ENCODE results near the gene PTPN1. TPM values are rescaled to one million over a fixed set of nuclear protein-coding genes. Genes with fewer than 3 reads are reported as not detected.

PTPN1 gene
- total and polyA plus RNA-seq, 2 of the 13 experiments (the other 11 are each of a cell fraction or from before 2014, with no cell fraction given): 17.7 to 37.2 TPM

- TF ChIP-seq, protein P1, sequence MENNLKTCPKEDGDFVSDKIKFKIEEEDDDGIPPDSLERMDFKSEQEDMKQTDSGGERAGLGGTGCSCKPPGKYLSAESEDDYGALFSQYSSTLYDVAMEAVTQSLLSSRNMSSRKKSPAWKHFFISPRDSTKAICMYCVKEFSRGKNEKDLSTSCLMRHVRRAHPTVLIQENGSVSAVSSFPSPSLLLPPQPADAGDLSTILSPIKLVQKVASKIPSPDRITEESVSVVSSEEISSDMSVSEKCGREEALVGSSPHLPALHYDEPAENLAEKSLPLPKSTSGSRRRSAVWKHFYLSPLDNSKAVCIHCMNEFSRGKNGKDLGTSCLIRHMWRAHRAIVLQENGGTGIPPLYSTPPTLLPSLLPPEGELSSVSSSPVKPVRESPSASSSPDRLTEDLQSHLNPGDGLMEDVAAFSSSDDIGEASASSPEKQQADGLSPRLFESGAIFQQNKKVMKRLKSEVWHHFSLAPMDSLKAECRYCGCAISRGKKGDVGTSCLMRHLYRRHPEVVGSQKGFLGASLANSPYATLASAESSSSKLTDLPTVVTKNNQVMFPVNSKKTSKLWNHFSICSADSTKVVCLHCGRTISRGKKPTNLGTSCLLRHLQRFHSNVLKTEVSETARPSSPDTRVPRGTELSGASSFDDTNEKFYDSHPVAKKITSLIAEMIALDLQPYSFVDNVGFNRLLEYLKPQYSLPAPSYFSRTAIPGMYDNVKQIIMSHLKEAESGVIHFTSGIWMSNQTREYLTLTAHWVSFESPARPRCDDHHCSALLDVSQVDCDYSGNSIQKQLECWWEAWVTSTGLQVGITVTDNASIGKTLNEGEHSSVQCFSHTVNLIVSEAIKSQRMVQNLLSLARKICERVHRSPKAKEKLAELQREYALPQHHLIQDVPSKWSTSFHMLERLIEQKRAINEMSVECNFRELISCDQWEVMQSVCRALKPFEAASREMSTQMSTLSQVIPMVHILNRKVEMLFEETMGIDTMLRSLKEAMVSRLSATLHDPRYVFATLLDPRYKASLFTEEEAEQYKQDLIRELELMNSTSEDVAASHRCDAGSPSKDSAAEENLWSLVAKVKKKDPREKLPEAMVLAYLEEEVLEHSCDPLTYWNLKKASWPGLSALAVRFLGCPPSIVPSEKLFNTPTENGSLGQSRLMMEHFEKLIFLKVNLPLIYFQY (CRISPR knock-in tag; IDR thresholded peaks at IDR 0.05; ENCODE audit: borderline replicate concordance): no peak
Measured at GRCh38 chr20:50565383-50565782, 55.2 kb downstream of the PTPN1 start (continued).

DNA sequence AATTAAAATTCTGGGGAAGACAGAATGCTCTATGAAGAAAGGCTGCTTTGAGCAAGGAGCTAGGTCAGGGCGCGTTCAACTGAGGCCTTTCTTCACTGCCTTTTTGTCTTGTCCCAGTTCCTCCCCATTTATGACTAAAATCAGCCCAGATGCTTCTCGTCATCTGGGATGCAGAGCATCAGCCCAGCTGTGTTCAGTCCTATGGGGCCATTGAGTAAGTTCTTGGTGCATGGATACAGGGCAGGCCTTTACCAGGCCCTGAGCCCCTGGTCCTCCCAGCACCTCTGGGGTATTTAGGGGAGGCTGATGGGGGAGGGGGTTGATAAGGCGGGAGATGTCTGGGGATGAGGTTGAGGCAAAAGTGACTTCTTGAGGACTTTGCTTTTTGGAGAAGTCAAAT lies 55.7 kb downstream of the PTPN1 start:
- no peaks in the 10 kb centered on the region for H3K79me2 ChIP-seq (ENCODE audit: insufficient read depth, low read length)
- ChIA-PET POLR2A (no interaction called here), CTCF (ENCODE audit: low intra/inter-chr PET ratio, low total read pairs) (no interaction called here)
- H3K9me3 ChIP-seq (ENCODE audit: low read length): no peaks in the 10 kb centered on the region
- FAIRE-seq: no peak
- 98% methylated on average over 4 of the region's 4 CpGs for WGBS (ENCODE audit: low lambda C conversion rate)
- in situ Hi-C loops (cut with HindIII; ENCODE audit: extremely low pct_ligation_motif_present, low pct_unique_long_range_greater_than_20kb): no loop called here
- no peak overlapping the region for H3K4me3 ChIP-seq (replicated peaks in 1 of 3; ENCODE audit: insufficient read depth in 1 of 3, low read depth in 2 of 3, low read length in 3 of 3)
- no peaks in the 10 kb centered on the region for H4K20me1 ChIP-seq (ENCODE audit: insufficient read depth, low read length)
- H3K4me2 ChIP-seq (ENCODE audit: low read depth, low read length): no peak overlapping the region
- H3K27me3 ChIP-seq (ENCODE audit: control insufficient read depth in 1 of 2, insufficient read depth in 2 of 2, low read length in 2 of 2): no peaks in the 10 kb centered on the region
- DNase-seq (ENCODE audit: low spot score): no peak
- H3K27ac ChIP-seq (ENCODE audit: extremely low read length, insufficient read depth, low read length): no peak overlapping the region
- H3K36me3 ChIP-seq (replicated peaks in 1 of 2; ENCODE audit: control insufficient read depth in 1 of 2, insufficient read depth in 2 of 2, low read length in 2 of 2): peaks cover 35 to 69% of the 10 kb centered on the region in 2 experiments
- no TSS peak for BruUV-seq (replicated peaks)
- ATAC-seq: no peak
- peaks cover 29% of the 10 kb centered on the region for H3K4me1 ChIP-seq (ENCODE audit: insufficient read depth, low read length)
- no peak overlapping the region for H2AFZ ChIP-seq (ENCODE audit: low read length)
- intact Hi-C loops (cut with micrococcal nuclease; ENCODE audit: unreplicated experiment): no loop called here
- H3K9ac ChIP-seq (ENCODE audit: insufficient read depth, low read depth, low read length): no peak overlapping the region
- TF ChIP-seq MEF2D (CRISPR knock-in tag; IDR thresholded peaks at IDR 0.05) (no peak), ZNF883 (CRISPR knock-in tag; IDR thresholded peaks at IDR 0.05; ENCODE audit: not compliant biosample characterization) (no peak), EEA1 (CRISPR knock-in tag; IDR thresholded peaks at IDR 0.05; ENCODE audit: borderline replicate concordance) (no peak), MAFK (conservative IDR thresholded peaks at IDR 0.05 in 1 of 2, IDR thresholded peaks at IDR 0.05 in 1 of 2; ENCODE audit: low read length in 2 of 2) (no peak), ZNF7 (CRISPR knock-in tag; IDR thresholded peaks at IDR 0.05) (no peak), ZNF558 (CRISPR knock-in tag; IDR thresholded peaks at IDR 0.05; ENCODE audit: borderline replicate concordance) (no peak), JARID2 (CRISPR knock-in tag; IDR thresholded peaks at IDR 0.05; ENCODE audit: insufficient replicate concordance) (no peak), DBP (CRISPR knock-in tag; IDR thresholded peaks at IDR 0.05; ENCODE audit: not compliant biosample characterization) (no peak), ZFP91 (CRISPR knock-in tag; IDR thresholded peaks at IDR 0.05; ENCODE audit: borderline replicate concordance) (no peak)
- TF ChIP-seq, protein P2, sequence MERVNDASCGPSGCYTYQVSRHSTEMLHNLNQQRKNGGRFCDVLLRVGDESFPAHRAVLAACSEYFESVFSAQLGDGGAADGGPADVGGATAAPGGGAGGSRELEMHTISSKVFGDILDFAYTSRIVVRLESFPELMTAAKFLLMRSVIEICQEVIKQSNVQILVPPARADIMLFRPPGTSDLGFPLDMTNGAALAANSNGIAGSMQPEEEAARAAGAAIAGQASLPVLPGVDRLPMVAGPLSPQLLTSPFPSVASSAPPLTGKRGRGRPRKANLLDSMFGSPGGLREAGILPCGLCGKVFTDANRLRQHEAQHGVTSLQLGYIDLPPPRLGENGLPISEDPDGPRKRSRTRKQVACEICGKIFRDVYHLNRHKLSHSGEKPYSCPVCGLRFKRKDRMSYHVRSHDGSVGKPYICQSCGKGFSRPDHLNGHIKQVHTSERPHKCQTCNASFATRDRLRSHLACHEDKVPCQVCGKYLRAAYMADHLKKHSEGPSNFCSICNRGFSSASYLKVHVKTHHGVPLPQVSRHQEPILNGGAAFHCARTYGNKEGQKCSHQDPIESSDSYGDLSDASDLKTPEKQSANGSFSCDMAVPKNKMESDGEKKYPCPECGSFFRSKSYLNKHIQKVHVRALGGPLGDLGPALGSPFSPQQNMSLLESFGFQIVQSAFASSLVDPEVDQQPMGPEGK (CRISPR knock-in tag; IDR thresholded peaks at IDR 0.05): no peak
- TF ChIP-seq, protein P3, sequence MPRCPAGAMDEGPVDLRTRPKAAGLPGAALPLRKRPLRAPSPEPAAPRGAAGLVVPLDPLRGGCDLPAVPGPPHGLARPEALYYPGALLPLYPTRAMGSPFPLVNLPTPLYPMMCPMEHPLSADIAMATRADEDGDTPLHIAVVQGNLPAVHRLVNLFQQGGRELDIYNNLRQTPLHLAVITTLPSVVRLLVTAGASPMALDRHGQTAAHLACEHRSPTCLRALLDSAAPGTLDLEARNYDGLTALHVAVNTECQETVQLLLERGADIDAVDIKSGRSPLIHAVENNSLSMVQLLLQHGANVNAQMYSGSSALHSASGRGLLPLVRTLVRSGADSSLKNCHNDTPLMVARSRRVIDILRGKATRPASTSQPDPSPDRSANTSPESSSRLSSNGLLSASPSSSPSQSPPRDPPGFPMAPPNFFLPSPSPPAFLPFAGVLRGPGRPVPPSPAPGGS (CRISPR knock-in tag; IDR thresholded peaks at IDR 0.05): no peak
